Nephron progenitor cell (in vitro differentiated cells): ENCODE measurements around the gene SGCA.
A peak's percentile ranks its signal among the peaks of the same experiment; 100 is the strongest.

Source experiments
- DNase-seq: peaks from one replicate; pipeline ENCODE4 v3.0.0; 2021
- H3K27ac Mint-ChIP-seq: 2 replicates; pipeline ENCODE4 v1.8.0; 2021; ENCODE audit warnings: mild to moderate bottlenecking, moderate library complexity, mixed read lengths
- H3K27me3 Mint-ChIP-seq: 2 replicates; pipeline ENCODE4 v1.8.0; 2021; ENCODE audit warnings: mild to moderate bottlenecking, low read depth, mixed read lengths; ENCODE audit not compliant: poor library complexity
- H3K36me3 Mint-ChIP-seq: 2 replicates; pipeline ENCODE4 v1.8.0; 2021; ENCODE audit warnings: low read depth, mixed read lengths
- H3K4me1 Mint-ChIP-seq: 2 replicates; pipeline ENCODE4 v1.8.0; 2021; ENCODE audit warnings: mixed read lengths
- H3K4me3 Mint-ChIP-seq: 2 replicates; pipeline ENCODE4 v1.8.0; 2021; ENCODE audit warnings: mild to moderate bottlenecking, moderate library complexity, mixed read lengths
- H3K9me3 Mint-ChIP-seq: 2 replicates; pipeline ENCODE4 v1.8.0; 2021; ENCODE audit warnings: mild to moderate bottlenecking, moderate library complexity, mixed read lengths
- TF ChIP-seq, protein P1 (sequence below): fragments of 200-600 bp; sonication (generic); IDR thresholded peaks from 2 replicates; pipeline ENCODE4 v1.5.0; 2021; ENCODE audit warnings: antibody characterized with exemption

Gene SGCA

DNA sequence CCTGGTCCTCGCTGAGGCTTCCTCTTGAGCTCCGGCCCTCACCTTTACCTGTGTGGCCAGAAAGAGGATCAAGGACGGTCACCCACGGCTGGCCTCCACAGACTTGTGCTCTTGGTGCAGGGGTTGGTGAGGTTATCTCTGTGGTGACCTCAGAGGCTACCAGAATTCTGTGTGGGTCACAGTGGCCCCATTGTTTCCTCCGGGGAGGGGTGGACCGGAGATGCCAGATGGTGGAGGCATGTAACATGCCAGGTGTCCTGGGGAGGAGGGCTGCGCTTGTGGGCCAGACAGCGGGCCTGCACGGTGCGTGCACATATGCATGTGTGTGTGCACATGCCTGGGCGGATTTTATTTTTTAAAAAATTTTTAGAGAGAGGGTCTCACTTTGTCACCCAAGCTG lies 6.3 kb downstream of the SGCA start:
- Mint-ChIP-seq H3K27me3 (peaks cover 5% of the 10 kb centered on the region), H3K27ac (no peak overlapping the region), H3K9me3 (no peaks in the 10 kb centered on the region), H3K4me1 (peaks cover 45% of the 10 kb centered on the region), H3K4me3 (no peak overlapping the region), H3K36me3 (no peaks in the 10 kb centered on the region)
- no peak for DNase-seq
- TF ChIP-seq, protein P1, sequence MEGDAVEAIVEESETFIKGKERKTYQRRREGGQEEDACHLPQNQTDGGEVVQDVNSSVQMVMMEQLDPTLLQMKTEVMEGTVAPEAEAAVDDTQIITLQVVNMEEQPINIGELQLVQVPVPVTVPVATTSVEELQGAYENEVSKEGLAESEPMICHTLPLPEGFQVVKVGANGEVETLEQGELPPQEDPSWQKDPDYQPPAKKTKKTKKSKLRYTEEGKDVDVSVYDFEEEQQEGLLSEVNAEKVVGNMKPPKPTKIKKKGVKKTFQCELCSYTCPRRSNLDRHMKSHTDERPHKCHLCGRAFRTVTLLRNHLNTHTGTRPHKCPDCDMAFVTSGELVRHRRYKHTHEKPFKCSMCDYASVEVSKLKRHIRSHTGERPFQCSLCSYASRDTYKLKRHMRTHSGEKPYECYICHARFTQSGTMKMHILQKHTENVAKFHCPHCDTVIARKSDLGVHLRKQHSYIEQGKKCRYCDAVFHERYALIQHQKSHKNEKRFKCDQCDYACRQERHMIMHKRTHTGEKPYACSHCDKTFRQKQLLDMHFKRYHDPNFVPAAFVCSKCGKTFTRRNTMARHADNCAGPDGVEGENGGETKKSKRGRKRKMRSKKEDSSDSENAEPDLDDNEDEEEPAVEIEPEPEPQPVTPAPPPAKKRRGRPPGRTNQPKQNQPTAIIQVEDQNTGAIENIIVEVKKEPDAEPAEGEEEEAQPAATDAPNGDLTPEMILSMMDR: no peak

DNA sequence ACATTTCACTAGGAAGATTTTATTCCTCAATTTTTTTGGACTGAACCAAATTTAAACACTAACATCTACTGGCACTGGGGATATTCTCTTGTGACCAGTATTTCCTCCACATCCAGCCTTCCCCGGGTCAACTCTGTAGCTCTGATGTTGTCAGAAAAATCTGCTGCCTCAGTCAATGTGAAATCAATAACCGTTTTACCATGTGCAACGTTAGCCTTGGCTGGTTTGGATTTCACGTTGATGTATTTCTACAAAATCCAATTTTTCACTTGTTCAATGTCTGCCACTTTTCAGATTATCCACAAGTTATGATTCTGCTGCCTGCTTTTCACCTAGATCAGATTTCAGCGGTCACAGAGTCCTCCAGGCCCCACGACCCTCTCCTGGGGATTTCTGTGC lies 7.1 kb downstream of the SGCA start:
- Mint-ChIP-seq H3K27ac (peak overlapping the region; percentile 92), H3K36me3 (no peaks in the 10 kb centered on the region), H3K9me3 (no peaks in the 10 kb centered on the region), H3K4me1 (peaks cover 49% of the 10 kb centered on the region), H3K4me3 (no peak overlapping the region), H3K27me3 (peaks cover 7% of the 10 kb centered on the region)
- DNase-seq: no peak
- TF ChIP-seq, protein P1: no peak

DNA sequence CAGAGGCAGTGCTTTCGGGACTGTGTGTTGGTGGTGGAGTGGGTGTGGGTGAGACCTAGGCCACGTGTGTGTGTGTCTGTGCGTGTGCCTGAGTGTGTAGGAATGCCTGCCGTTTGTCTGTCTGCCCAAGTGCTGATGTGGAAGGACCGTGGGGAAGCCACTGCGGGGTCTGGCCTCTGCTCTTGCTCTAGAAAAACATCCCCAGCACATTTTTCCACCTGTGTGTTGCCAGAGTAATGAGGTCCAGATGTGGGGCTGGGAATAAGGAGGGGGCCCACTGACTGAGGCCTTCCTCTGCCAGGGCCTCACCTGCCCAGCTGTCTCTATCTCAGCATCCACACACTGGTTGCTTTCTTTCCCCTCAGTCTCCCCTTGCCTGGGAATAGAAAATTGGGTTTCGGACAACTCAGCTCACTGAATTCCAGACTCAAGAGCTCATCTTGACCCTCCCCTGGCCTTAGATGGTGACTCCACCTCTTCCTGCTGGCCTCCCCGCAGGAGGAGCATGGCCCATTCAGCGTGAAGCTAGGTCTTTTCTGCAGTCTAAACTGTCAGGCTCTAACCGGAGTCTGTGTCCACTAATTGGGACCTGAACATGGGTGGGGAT lies 7.6 kb downstream of the SGCA start:
- H3K27ac Mint-ChIP-seq: peak overlapping the region; percentile 92
- DNase-seq: no peak

DNA sequence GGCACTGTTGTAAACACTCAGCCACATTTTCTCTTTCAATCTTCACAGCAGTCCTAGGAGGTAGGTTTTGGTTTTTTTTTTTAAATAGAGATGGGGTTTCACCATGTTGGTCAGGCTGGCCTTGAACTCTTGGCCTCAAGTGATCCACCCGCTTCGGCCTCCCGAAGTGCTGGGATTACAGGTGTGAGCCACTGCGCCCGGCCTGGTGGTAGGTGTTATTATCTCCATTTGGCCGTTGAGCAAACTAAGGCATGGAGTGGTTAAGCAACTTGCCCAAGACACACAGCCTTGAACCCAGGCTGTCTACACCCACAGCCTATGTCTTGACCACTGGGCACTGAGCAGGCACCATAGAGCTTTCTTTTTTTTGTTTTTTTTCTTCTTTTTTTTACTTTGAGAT lies 8.6 kb downstream of the SGCA start:
- no peak for DNase-seq
- Mint-ChIP-seq H3K9me3 (no peaks in the 10 kb centered on the region), H3K4me1 (peaks cover 46% of the 10 kb centered on the region), H3K27ac (no peak overlapping the region), H3K27me3 (peaks cover 15% of the 10 kb centered on the region), H3K36me3 (no peaks in the 10 kb centered on the region), H3K4me3 (no peak overlapping the region)
- TF ChIP-seq, protein P1: no peak

More for the DNA sequence above, 7.6 kb downstream of the SGCA start:
- Mint-ChIP-seq H3K9me3 (no peaks in the 10 kb centered on the region), H3K27me3 (peaks cover 8% of the 10 kb centered on the region), H3K4me1 (peaks cover 49% of the 10 kb centered on the region), H3K36me3 (no peaks in the 10 kb centered on the region), H3K4me3 (no peak overlapping the region)
- TF ChIP-seq, protein P1: no peak

DNA sequence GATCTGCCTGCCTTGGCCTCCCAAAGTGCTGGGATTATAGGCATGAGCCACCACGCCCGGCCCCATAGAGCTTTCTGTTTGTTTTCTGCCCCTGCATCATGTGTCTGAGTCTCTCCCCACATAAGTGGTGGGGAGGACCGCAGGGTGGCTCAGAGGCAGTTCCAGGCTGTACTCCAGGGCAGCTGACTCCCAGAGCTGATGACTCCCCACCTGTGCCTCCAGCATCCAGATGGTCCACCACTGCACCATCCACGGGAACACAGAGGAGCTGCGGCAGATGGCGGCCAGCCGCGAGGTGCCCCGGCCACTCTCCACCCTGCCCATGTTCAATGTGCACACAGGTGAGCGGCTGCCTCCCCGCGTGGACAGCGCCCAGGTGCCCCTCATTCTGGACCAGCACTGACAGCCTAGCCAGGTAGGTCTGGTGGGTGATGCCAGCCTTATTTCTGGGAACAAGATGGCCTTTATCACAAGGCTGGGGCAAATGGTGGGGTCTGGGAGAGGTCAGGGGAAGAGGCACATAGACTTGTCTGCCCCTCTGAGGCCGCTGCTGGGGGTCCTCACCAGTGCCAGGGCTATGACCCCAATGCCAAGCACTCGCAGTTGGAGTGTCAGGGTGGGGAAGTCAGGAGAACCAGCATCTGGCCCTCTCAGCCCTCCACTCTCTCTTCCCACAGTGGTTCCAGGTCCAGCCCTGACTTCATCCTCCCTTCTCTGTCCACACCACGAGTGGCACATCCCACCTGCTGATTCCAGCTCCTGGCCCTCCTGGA lies 9.4 kb downstream of the SGCA start:
- Mint-ChIP-seq H3K9me3 (no peaks in the 10 kb centered on the region), H3K27ac (no peak overlapping the region), H3K36me3 (no peaks in the 10 kb centered on the region), H3K27me3 (peaks cover 15% of the 10 kb centered on the region), H3K4me3 (no peak overlapping the region), H3K4me1 (peaks cover 52% of the 10 kb centered on the region)
- TF ChIP-seq, protein P1: no peak
- DNase-seq: no peak
